Measurements from ENCODE around the gene HIVEP3. TPM values are rescaled to one million over a fixed set of nuclear protein-coding genes. Genes with fewer than 3 reads are reported as not detected.

The HIVEP3 gene
- total RNA-seq, 1 experiment from 2014 or later = 1.4 TPM

DNA sequence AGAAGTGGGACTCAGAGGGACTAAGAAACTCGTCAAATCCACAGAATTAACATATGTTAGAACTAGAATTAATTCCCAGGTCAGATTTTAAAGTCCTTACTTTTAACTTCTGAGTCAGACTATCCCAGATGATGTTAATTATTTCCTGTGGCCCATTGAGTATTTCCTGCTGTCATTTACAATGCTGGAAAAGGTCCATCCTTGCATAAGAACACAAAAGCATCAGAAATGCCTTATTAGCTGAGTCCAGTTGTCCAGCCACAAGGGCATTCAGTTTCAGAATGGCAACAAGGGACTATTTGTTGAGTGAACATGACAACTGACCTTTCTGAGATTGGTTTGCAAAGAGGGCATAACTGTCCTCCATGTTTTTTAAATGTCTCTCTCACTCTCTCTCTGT is 16.5 kb upstream of the HIVEP3 start:
- Mint-ChIP-seq H3K4me3 (no peak overlapping the region), H3K36me3 (ENCODE audit: insufficient read depth in 1 of 3, low read depth in 3 of 3) (peaks cover 0 to 4% (median 0%) of the 10 kb centered on the region in 3 experiments; a peak in 1 of 7 replicates), H3K27me3 (ENCODE audit: low read depth) (no peaks in the 10 kb centered on the region; the same call in 1 of the 2 replicates), H3K27ac (no peak overlapping the region), H3K9me3 (no peaks in the 10 kb centered on the region; a peak in 1 of 5 replicates), H3K4me1 (peaks cover 5% of the 10 kb centered on the region in 2 experiments; a peak in 3 of 4 replicates)
- no CpG with 5 or more reads among the region's 1 CpG for WGBS (ENCODE audit: extremely low coverage, insufficient read length, low lambda C conversion rate)
- H3K79me2 ChIP-seq (ENCODE audit: insufficient read depth, low read length) = no peaks in the 10 kb centered on the region
- H2BK15ac ChIP-seq (ENCODE audit: low read depth, low read length) = no peak overlapping the region
- H2BK20ac ChIP-seq (ENCODE audit: low read depth, low read length, poor library complexity, severe bottlenecking) = no peak overlapping the region
- H3K9me3 ChIP-seq (ENCODE audit: control insufficient read depth, low read depth, low read length) = no peaks in the 10 kb centered on the region
- no peak overlapping the region for H3T11ph ChIP-seq (ENCODE audit: low read length)
- no peak overlapping the region for H2BK12ac ChIP-seq (ENCODE audit: insufficient read length, low read depth, low read length)
- H3K4ac ChIP-seq (ENCODE audit: low read depth, low read length) = no peak overlapping the region
- TF ChIP-seq, protein P1, sequence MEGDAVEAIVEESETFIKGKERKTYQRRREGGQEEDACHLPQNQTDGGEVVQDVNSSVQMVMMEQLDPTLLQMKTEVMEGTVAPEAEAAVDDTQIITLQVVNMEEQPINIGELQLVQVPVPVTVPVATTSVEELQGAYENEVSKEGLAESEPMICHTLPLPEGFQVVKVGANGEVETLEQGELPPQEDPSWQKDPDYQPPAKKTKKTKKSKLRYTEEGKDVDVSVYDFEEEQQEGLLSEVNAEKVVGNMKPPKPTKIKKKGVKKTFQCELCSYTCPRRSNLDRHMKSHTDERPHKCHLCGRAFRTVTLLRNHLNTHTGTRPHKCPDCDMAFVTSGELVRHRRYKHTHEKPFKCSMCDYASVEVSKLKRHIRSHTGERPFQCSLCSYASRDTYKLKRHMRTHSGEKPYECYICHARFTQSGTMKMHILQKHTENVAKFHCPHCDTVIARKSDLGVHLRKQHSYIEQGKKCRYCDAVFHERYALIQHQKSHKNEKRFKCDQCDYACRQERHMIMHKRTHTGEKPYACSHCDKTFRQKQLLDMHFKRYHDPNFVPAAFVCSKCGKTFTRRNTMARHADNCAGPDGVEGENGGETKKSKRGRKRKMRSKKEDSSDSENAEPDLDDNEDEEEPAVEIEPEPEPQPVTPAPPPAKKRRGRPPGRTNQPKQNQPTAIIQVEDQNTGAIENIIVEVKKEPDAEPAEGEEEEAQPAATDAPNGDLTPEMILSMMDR (conservative IDR thresholded peaks at IDR 0.05) = no peak
- no peak overlapping the region for H2AFZ ChIP-seq (ENCODE audit: low read length)
- H3K9ac ChIP-seq (ENCODE audit: extremely low read depth, insufficient read length, low read length) = no peak overlapping the region
- H2AK5ac ChIP-seq (ENCODE audit: insufficient read length, low read length) = no peak overlapping the region
- H3K23me2 ChIP-seq (ENCODE audit: insufficient read length, low read depth, low read length, poor library complexity, severe bottlenecking) = no peaks in the 10 kb centered on the region
- no peaks in the 10 kb centered on the region for H4K20me1 ChIP-seq (ENCODE audit: control insufficient read depth, insufficient read depth, insufficient read length)
- no peak overlapping the region for H4K91ac ChIP-seq (ENCODE audit: insufficient read length, low read depth, low read length)
- no peak overlapping the region for H3K4me2 ChIP-seq (ENCODE audit: insufficient read depth, insufficient read length, low read length)
- no peaks in the 10 kb centered on the region for H3K79me1 ChIP-seq (ENCODE audit: insufficient read depth, low read depth, low read length, poor library complexity, severe bottlenecking)
- H3K56ac ChIP-seq (ENCODE audit: insufficient read length, low read depth, low read length) = no peak overlapping the region
- no peak overlapping the region for H3K18ac ChIP-seq (ENCODE audit: insufficient read length, low read depth, low read length)
- no peak overlapping the region for H2BK5ac ChIP-seq (ENCODE audit: insufficient read length, low read length)
- H3K14ac ChIP-seq (ENCODE audit: insufficient read depth, low read length) = no peak overlapping the region
- no peak overlapping the region for H3K27ac ChIP-seq (ENCODE audit: insufficient read length, low read depth, low read length)
- H2BK120ac ChIP-seq (ENCODE audit: low read depth, low read length, poor library complexity, severe bottlenecking) = no peak overlapping the region
- no peak overlapping the region for H4K8ac ChIP-seq (replicated peaks; ENCODE audit: insufficient read length, low read depth, low read length)
- no peaks in the 10 kb centered on the region for H3K4me1 ChIP-seq (ENCODE audit: insufficient read depth, low read length)
- DNase-seq = no peak
- no peaks in the 10 kb centered on the region for H3K27me3 ChIP-seq (ENCODE audit: insufficient read depth, low read length)
- no peak overlapping the region for H3K23ac ChIP-seq (ENCODE audit: insufficient read length, low read depth, low read length)
- H4K5ac ChIP-seq (ENCODE audit: insufficient read length, low read depth, low read length) = no peak overlapping the region

Data from H9 (cell line).